ENCODE measurements around the gene MCM7. TPM values are rescaled to one million over a fixed set of nuclear protein-coding genes. Genes with fewer than 3 reads are reported as not detected.

Gene MCM7
- total and polyA plus RNA-seq, 2 of the 13 experiments (the other 11 are each of a cell fraction or from before 2014, with no cell fraction given) = 84.5 to 214 TPM

- TF ChIP-seq ZGPAT (CRISPR knock-in tag; IDR thresholded peaks at IDR 0.05) = peak; percentile 49; the same call in 1 of the 2 replicates
- no peak; the same call in 1 of the 2 replicates for TF ChIP-seq ERF (CRISPR knock-in tag; IDR thresholded peaks at IDR 0.05)
- no peak for TF ChIP-seq ZMAT3 (CRISPR knock-in tag; conservative IDR thresholded peaks at IDR 0.05)
- no peak for TF ChIP-seq HNF1A (IDR thresholded peaks at IDR 0.05; ENCODE audit: low read depth)
- no peak for TF ChIP-seq HNF1A (CRISPR knock-in tag; IDR thresholded peaks at IDR 0.05; ENCODE audit: borderline replicate concordance)
- no peak for TF ChIP-seq ZNF737 (CRISPR knock-in tag; IDR thresholded peaks at IDR 0.05; ENCODE audit: borderline replicate concordance)
- TF ChIP-seq NFE2L2 (IDR thresholded peaks at IDR 0.05; ENCODE audit: low read length) = no peak
- TF ChIP-seq ZNF335 (CRISPR knock-in tag; IDR thresholded peaks at IDR 0.05) = no peak
- TF ChIP-seq ZNF20 (CRISPR knock-in tag; IDR thresholded peaks at IDR 0.05) = no peak
- TF ChIP-seq ZNF563 (CRISPR knock-in tag; IDR thresholded peaks at IDR 0.05) = no peak
- TF ChIP-seq MAFK (conservative IDR thresholded peaks at IDR 0.05 in 1 of 2, IDR thresholded peaks at IDR 0.05 in 1 of 2; ENCODE audit: low read length in 2 of 2) = no peak
- TF ChIP-seq PRDM10 (CRISPR knock-in tag; IDR thresholded peaks at IDR 0.05; ENCODE audit: low read depth) = 0 out of 2 replicates have a peak, but pooled peaks have one; percentile 58
- peak; percentile 79; the same call in 1 of the 2 replicates for TF ChIP-seq ZNF788 (CRISPR knock-in tag; IDR thresholded peaks at IDR 0.05; ENCODE audit: borderline replicate concordance)
- no peak for TF ChIP-seq MTERF4 (CRISPR knock-in tag; IDR thresholded peaks at IDR 0.05)
- TF ChIP-seq RXRA (CRISPR knock-in tag; IDR thresholded peaks at IDR 0.05) = peak; percentile 67; the same call in 1 of the 2 replicates
- no peak for TF ChIP-seq ZNF660 (CRISPR knock-in tag; IDR thresholded peaks at IDR 0.05; ENCODE audit: borderline replicate concordance, low read depth)
- TF ChIP-seq SAP130 (CRISPR knock-in tag; IDR thresholded peaks at IDR 0.05; ENCODE audit: low read depth) = peak; percentile 84
- no peak for TF ChIP-seq BCL3 (CRISPR knock-in tag; IDR thresholded peaks at IDR 0.05)
- TF ChIP-seq EHMT2 (IDR thresholded peaks at IDR 0.05; ENCODE audit: borderline replicate concordance, low read depth, low read length) = no peak
These were observed 20.9 kb upstream of the MCM7 start (continued) for GRCh38 chr7:100122067-100122466.

Measured in HepG2 (cell line).